H1 (cell line): ENCODE results near the gene KCNC1. TPM values are rescaled to one million over a fixed set of nuclear protein-coding genes. Genes with fewer than 3 reads are reported as not detected.

Experiments
- ATF3 ChIP-seq: IDR thresholded peaks from 2 replicates; pipeline ENCODE4 v1.6.1; 2011; ENCODE audit warnings: low read depth, mild to moderate bottlenecking, low read length; ENCODE audit not compliant: insufficient read depth
- CHD7 ChIP-seq: fragments of 300-600 bp; sonication (generic); IDR thresholded peaks from 2 replicates; pipeline ENCODE4 v1.7.1; 2012; ENCODE audit warnings: low read length, moderate library complexity, mild to moderate bottlenecking, inconsistent platforms; ENCODE audit not compliant: insufficient replicate concordance
- FOSL1 ChIP-seq: IDR thresholded peaks from 2 replicates; pipeline ENCODE4 v1.6.1; 2011; ENCODE audit warnings: mild to moderate bottlenecking, low read depth, low read length, moderate library complexity; ENCODE audit not compliant: insufficient read depth
- JUND ChIP-seq: IDR thresholded peaks from 2 replicates; pipeline ENCODE4 v1.6.1; 2011; ENCODE audit warnings: mild to moderate bottlenecking, improper control_type of control experiment, low read length
- POU5F1 ChIP-seq: IDR thresholded peaks from 2 replicates; pipeline ENCODE4 v1.6.1; 2011; ENCODE audit warnings: low read depth, mild to moderate bottlenecking, low read length, moderate library complexity
- SIX5 ChIP-seq: IDR thresholded peaks from 2 replicates; pipeline ENCODE4 v1.6.1; 2011; ENCODE audit warnings: mild to moderate bottlenecking, low read depth, low read length
- SUZ12 ChIP-seq: fragments of 200-600 bp; sonication (generic); IDR thresholded peaks from 2 replicates; pipeline ENCODE4 v1.6.1; 2012; ENCODE audit warnings: mild to moderate bottlenecking, inconsistent platforms, low read length, moderate library complexity, mixed read lengths
- TCF12 ChIP-seq: IDR thresholded peaks from 2 replicates; pipeline ENCODE4 v1.6.1; 2011; ENCODE audit warnings: low read depth, mild to moderate bottlenecking, low read length
- ZNF274 ChIP-seq: IDR thresholded peaks from 2 replicates; pipeline ENCODE4 v1.7.0; 2012; ENCODE audit warnings: low read length, borderline replicate concordance; ENCODE audit errors: extremely low read depth
- polyA plus RNA-seq, 7 experiments: library from polyadenylated mRNA; depleted of rRNA in 3 of 7; stranded (reverse) in 5 of 7; unstranded in 2 of 7; fragments of >200 nt in 5 of 7; fragments of 200-250 nt in 2 of 7; gene quantifications; 1 replicate in 5 of 7; 2 replicates in 1 of 7; 4 replicates in 1 of 7; pipeline versions ENCODE4 v1.2.1 to v1.2.3, GENCODE V29; 2011 to 2013; ENCODE audit warnings: missing spikeins in 2 of 7, mixed read lengths in 2 of 7
- total RNA-seq: library from RNA; stranded (reverse); fragmentation: NEBNext Ultra II Directional; extraction: Animal tissue kit (Norgen Biotek cat#: 25700); gene quantifications from 2 replicates; pipeline ENCODE4 v1.2.1, GENCODE V29; 2021

Gene KCNC1
- total and polyA plus RNA-seq, 2 of the 8 experiments (the other 6 are each of a cell fraction or from before 2014, with no cell fraction given): 0.11 to 0.26 TPM

GRCh38 chr11:17805873-17806272 is 71.3 kb downstream of the KCNC1 start (continued):
- TF ChIP-seq SUZ12: no peak
- no peak for TF ChIP-seq SIX5
- TF ChIP-seq ZNF274: no peak
- TF ChIP-seq CHD7: no peak
- TF ChIP-seq FOSL1: no peak
- no peak for TF ChIP-seq POU5F1
- no peak for TF ChIP-seq TCF12
- TF ChIP-seq JUND: no peak
- no peak for TF ChIP-seq ATF3
